Omental fat pad (tissue), 4 donors: Measurements from ENCODE around the gene PDK3. TPM values are rescaled to one million over a fixed set of nuclear protein-coding genes. Genes with fewer than 3 reads are reported as not detected.

Experiments
- ATAC-seq: fragments of 150-250 bp; one replicate; pipeline ENCODE4 v1.9.1; 2016; ENCODE audit warnings: mild to moderate bottlenecking, moderate library complexity; ENCODE audit not compliant: low FRiP score
- DNase-seq: peaks from one replicate; pipeline ENCODE4 v3.0.0-alpha.2; 2019; ENCODE audit warnings: low spot score
- CTCF ChIP-seq, 3 donors: fragments of 450-650 bp; IDR thresholded peaks; one replicate each; pipeline ENCODE4 v1.5.1; 2016 to 2017; ENCODE audit warnings: antibody characterized with exemption in 3 of 3, mild to moderate bottlenecking in 3 of 3, moderate library complexity in 2 of 3
- total RNA-seq, 4 donors: library from RNA; depleted of rRNA; stranded (reverse); fragments of >200 nt; gene quantifications; one replicate each; pipeline ENCODE4 v1.1.0, GENCODE V29; 2016

PDK3 gene
- 10 to 100 TPM; 12.4 to 44.6 (median 16.6) TPM for total RNA-seq

GRCh38 chrX:24464836-24465531 is at the start of gene PDK3:
Gene PDK3, plus strand, starts transcription at chrX:24465286. Its CDS starts 170 bp downstream, at chrX:24465456.
- no peak for TF ChIP-seq CTCF (IDR thresholded peaks at IDR 0.05)
- peak; percentile 94 for ATAC-seq
- DNase-seq, result peak; percentile 62

DNA sequence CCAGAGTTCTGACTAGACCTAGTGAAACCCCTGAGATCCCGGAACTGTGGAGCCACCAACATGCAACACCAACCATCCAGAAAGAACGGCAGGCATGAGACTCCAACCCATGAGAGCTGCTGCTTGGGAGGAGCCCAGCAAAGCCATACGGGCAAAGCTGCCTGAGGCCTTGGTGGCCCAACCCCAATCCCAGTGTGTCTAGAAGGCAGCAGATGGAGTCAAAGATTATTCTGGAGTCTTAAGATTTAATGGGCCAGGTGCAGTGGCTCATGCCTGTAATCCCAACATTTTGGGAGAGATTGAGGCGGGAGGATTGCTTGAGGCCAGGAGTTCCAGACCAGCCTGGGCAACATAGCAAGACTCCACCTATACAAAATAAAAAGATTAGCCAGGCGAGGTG is 49.2 kb upstream of the PDK3 start:
- no peak for ATAC-seq
- no peak for DNase-seq
- no peak for TF ChIP-seq CTCF (IDR thresholded peaks at IDR 0.05)

DNA sequence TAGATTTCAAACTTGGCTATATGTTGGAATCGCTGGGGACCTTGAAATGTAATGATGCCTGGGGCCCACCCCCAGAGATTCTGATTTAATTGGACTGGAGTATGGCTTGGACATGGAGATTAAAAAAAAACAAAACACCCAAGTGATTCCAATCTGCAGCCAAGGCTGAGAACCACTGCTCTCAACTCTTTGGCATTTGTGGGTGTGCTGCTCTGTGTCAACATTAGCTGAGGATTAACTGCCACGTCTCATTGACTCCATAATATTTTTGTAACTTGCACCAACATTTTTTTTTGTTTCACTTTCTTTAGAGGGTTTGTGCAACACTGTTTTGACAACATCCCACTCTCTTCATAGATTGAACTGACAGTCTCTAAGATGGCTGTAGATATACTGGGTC is 41.1 kb upstream of the PDK3 start:
- no peak for TF ChIP-seq CTCF (IDR thresholded peaks at IDR 0.05)
- ATAC-seq (no peak), DNase-seq (no peak)

GRCh38 chrX:24424948-24425347 is 40.1 kb upstream of the PDK3 start:
- ATAC-seq (no peak), DNase-seq (no peak)
- TF ChIP-seq CTCF (IDR thresholded peaks at IDR 0.05), result no peak

GRCh38 chrX:24425806-24426205 is 39.3 kb upstream of the PDK3 start:
- no peak for ATAC-seq

DNA sequence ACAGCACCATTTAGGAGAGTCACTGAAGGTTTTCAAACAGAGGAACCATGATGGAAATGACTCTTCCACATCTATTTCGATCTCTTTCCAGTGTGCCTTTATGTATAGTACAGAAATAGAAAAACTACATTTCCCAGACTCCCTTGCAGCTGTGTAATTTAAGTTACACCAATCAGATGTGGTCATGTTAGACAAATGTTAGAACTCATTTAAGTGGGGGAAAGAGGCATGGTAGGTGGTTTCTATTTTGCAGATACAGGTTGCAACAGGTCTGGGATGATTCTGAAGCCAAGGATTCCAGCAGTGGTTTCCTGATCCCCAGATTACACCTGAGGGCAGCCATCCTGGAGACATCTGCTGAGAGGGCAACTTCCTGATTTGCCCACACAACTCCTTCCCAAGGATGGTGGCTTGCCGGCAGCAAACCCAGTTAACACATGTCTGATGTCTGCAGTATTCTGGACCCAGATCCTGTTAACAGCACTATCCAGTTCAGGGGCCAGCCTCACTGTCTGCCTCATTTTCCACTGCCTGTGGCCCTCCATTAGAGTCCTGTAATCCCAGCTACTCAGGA is 38.7 kb upstream of the PDK3 start:
- no peak for ATAC-seq
- no peak for TF ChIP-seq CTCF (IDR thresholded peaks at IDR 0.05)

More at GRCh38 chrX:24425806-24426205, 39.3 kb upstream of the PDK3 start:
- DNase-seq, result no peak
- TF ChIP-seq CTCF (IDR thresholded peaks at IDR 0.05), result no peak

More for the DNA sequence above, 38.7 kb upstream of the PDK3 start:
- no peak for DNase-seq
